Right cardiac atrium (tissue), 5 donors: ENCODE results near the gene PLPPR3. TPM values are rescaled to one million over a fixed set of nuclear protein-coding genes. Genes with fewer than 3 reads are reported as not detected.
A peak's percentile ranks its signal among the peaks of the same experiment; 100 is the strongest.

ENCODE experiments used
- ATAC-seq, 2 donors: fragments of 200-7000 bp; cut with Tn5 transposase; one replicate each; pipeline versions ENCODE4 v1.8.0 to v1.9.1; 2020; ENCODE audit warnings: moderate library complexity in 2 of 2, mild to moderate bottlenecking in 1 of 2
- DNase-seq, 3 donors: peaks; one replicate each; pipeline ENCODE4 v3.0.0-alpha.2; 2020
- H3K27ac ChIP-seq: one replicate; pipeline ENCODE4 v1.5.1; 2013; ENCODE audit warnings: mild to moderate bottlenecking, low read length, control low read depth, moderate library complexity
- H3K27me3 ChIP-seq: one replicate; pipeline ENCODE4 v1.6.1; 2013; ENCODE audit not compliant: control insufficient read depth, insufficient read depth
- H3K4me1 ChIP-seq: one replicate; pipeline ENCODE4 v1.6.1; 2013; ENCODE audit warnings: low read length; ENCODE audit not compliant: control insufficient read depth, insufficient read depth
- H3K4me3 ChIP-seq: one replicate; pipeline ENCODE4 v1.5.1; 2013; ENCODE audit warnings: low read length, control low read depth
- H3K9me3 ChIP-seq: one replicate; pipeline ENCODE4 v1.6.1; 2013; ENCODE audit warnings: low read length; ENCODE audit not compliant: control insufficient read depth
- WGBS: extraction: QIAGEN DNeasy Blood & Tissue Kit; methylation state at CpG from one replicate; pipeline ENCODE4 v1.1.7; 2013; 5-methylcytosine and 5-hydroxymethylcytosine counted together
- intact Hi-C, 4 donors: fragments of 100-400 bp; cut with DNase I; formaldehyde crosslinking; loops; one replicate each; pipeline versions ENCODE4 v1.11.0 to v1.14.0; 2022 to 2023
- microRNA-seq, 2 donors: library from miRNA; unstranded; fragments of <30 nt; microRNA quantifications; one replicate each; pipeline ENCODE4 v1.2.0, GENCODE V29; 2020 to 2021
- polyA plus RNA-seq: library from polyadenylated mRNA; stranded (reverse); fragments of 200-250 nt; gene quantifications from one replicate; pipeline ENCODE4 v1.2.3, GENCODE V29; 2013
- total RNA-seq, 4 donors: library from RNA; stranded (reverse); fragmentation: NEBNext Ultra II Directional; extraction: Animal tissue kit (Norgen Biotek cat#: 25700); gene quantifications; one replicate each; pipeline ENCODE4 v1.2.1, GENCODE V29; 2021
- donor health status: healthy with polysubstance abuse.
- donor health status: DM: no; HTN: yes; CAD: no.
- donor health status: DM: no; HTN: no; CAD: no.
- donor health status: DM: no; HTN: yes; CAD: no; lungs with severe emphysema.
- donor health status: DM: yes; HTN: yes; CAD: no.

The PLPPR3 gene
- total and polyA plus RNA-seq, 5 donors, result 0.05 TPM; not detected in 4

DNA sequence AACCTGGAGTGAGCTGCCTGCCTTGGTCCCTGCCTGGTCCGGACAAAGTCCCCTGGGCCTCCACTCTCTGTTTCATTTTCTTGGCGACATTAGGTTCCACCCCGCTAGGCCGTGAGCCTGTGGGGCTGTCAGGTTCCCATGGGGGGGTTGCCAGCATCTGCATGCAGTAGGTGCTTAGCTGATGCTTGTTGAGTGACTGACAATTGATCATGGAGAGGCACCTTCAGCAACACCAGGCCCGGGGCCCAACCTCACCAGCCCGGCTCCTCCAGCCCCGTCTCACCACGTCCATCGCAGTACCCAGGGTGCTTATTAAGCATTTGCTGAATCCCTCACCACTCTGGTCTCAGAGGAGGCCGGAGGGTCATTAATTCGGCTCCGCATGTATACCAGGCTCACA is 57.5 kb downstream of the PLPPR3 start:
- ATAC-seq, result peak in 1 of 2 donors; percentile 6
- WGBS, result 90% methylated on average over 12 of the region's 12 CpGs

DNA sequence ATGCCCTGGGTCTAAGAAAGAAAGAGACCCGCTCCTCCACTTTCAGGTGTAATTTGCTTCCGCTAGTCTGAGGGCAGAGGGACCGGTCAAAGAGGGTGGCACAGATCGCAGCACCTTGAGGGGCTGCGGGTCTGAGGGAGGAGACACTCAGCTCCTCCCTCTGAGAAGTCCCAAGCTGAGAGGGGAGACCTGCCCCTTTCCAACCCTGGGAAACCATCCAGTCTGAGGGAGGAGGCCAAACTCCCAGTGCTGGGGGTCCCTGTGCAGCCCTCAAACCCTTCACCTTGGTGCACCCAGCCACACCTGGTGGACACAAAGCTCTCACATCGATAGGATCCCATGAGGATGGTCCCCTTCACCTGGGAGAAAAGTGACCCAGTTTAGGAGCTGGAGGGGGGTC is 57.9 kb downstream of the PLPPR3 start:
- ATAC-seq (no peak), DNase-seq (no peak)
- H3K4me3 ChIP-seq, result no peak overlapping the region
- 91% methylated on average over 6 of the region's 6 CpGs for WGBS
- no peaks in the 10 kb centered on the region for H3K27me3 ChIP-seq
- H3K9me3 ChIP-seq, result no peaks in the 10 kb centered on the region
- intact Hi-C loops, result loop anchor here in 2 of 4 donors (10.0 kb wide), 2 partner anchors 161 to 221 kb away; partner anchors contain the start of genes ARID3A (in 1 of the 2) and WDR18 (in 1 of the 2)
- H3K27ac ChIP-seq, result no peak overlapping the region
- H3K4me1 ChIP-seq, result no peaks in the 10 kb centered on the region

More for the DNA sequence above, 57.5 kb downstream of the PLPPR3 start:
- H3K27me3 ChIP-seq, result no peaks in the 10 kb centered on the region
- no peak overlapping the region for H3K27ac ChIP-seq
- H3K9me3 ChIP-seq, result no peaks in the 10 kb centered on the region
- no peak overlapping the region for H3K4me3 ChIP-seq
- no peak for DNase-seq
- H3K4me1 ChIP-seq, result no peaks in the 10 kb centered on the region
- intact Hi-C loops, result loop anchor here in 2 of 4 donors (10.0 kb wide), 2 partner anchors 160 to 220 kb away; partner anchors contain the start of genes ARID3A (in 1 of the 2) and WDR18 (in 1 of the 2)

DNA sequence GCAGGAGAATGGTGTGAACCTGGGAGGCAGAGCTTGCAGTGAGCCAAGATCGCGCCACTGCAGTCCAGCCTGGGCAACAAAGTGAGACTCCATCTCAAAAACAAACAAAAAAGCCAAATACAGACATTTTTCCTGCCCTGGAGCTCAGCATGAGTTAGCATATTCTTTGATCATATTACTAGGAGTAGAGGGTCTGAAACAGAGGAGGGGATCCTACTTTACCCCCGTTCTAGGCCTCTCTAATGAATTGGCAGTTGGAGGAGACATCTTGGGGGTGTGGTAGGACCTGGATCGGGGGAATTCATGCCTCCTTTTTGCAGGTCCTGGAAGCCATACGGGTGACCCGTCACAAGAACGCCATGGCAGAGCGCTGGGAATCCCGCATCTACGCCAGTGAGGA is 58.6 kb downstream of the PLPPR3 start:
- no peak overlapping the region for H3K27ac ChIP-seq
- DNase-seq (no peak), ATAC-seq (no peak)
- intact Hi-C loops, result loop anchor here in 2 of 4 donors (10.0 kb wide), 2 partner anchors 162 to 222 kb away; partner anchors contain the start of genes ARID3A (in 1 of the 2) and WDR18 (in 1 of the 2)
- H3K9me3 ChIP-seq, result no peaks in the 10 kb centered on the region
- no peak overlapping the region for H3K4me3 ChIP-seq
- H3K4me1 ChIP-seq, result no peaks in the 10 kb centered on the region
- H3K27me3 ChIP-seq, result no peaks in the 10 kb centered on the region
- 94% methylated on average over 10 of the region's 10 CpGs for WGBS

Small RNAs within 50 kb of the gene (microRNA-seq; reads per million reads assigned to microRNA genes)
- gene MIR3187 (3.8 to 6.4 reads per million in 2 donors), gene MIR4745 (0.54 to 1.7 reads per million in 2 donors)

Other genes with a start within 250 kb of the PLPPR3 start
- gene BSG, start 249.4 kb downstream of the PLPPR3 start, total RNA-seq, result 1,000 to 10,000 TPM; 1,142 to 1,510 (median 1,274) TPM
- 1,705 TPM for gene BSG, start 249.4 kb downstream of the PLPPR3 start, polyA plus RNA-seq
- gene HCN2, start 232.1 kb downstream of the PLPPR3 start, total RNA-seq, result 10 to 100 TPM; 15.8 to 24.7 (median 21.7) TPM
- 19.3 TPM for gene HCN2, start 232.1 kb downstream of the PLPPR3 start, polyA plus RNA-seq
- gene POLRMT, start 188.4 kb downstream of the PLPPR3 start, total RNA-seq, result 10 to 100 TPM; 36.1 to 46.4 (median 45.1) TPM
- 36.8 TPM for gene POLRMT, start 188.4 kb downstream of the PLPPR3 start, polyA plus RNA-seq
- gene FGF22, start 182.1 kb downstream of the PLPPR3 start, total RNA-seq, result under 1 TPM in 3 of 4 donors, not detected in 1; 0.15 to 0.34 (median 0.17) TPM
- gene FGF22, start 182.1 kb downstream of the PLPPR3 start, polyA plus RNA-seq, result 0.23 TPM
- gene RNF126, start 158.7 kb downstream of the PLPPR3 start, total RNA-seq, result 10 to 100 TPM; 21.7 to 37.6 (median 28.0) TPM
- 24.5 TPM for gene RNF126, start 158.7 kb downstream of the PLPPR3 start, polyA plus RNA-seq
- gene FSTL3, start 145.6 kb downstream of the PLPPR3 start, total RNA-seq, result 100 to 1,000 TPM in 1 of 4 donors, 10 to 100 TPM in 3; 47.1 to 110 (median 61.9) TPM
- 64.1 TPM for gene FSTL3, start 145.6 kb downstream of the PLPPR3 start, polyA plus RNA-seq
- not detected for gene PRSS57, start 126.5 kb downstream of the PLPPR3 start, total RNA-seq
- gene PRSS57, start 126.5 kb downstream of the PLPPR3 start, polyA plus RNA-seq, result not detected
- gene PALM, start 113.0 kb downstream of the PLPPR3 start, total RNA-seq, result 10 to 100 TPM; 34.9 to 84.9 (median 46.9) TPM
- 30.3 TPM for gene PALM, start 113.0 kb downstream of the PLPPR3 start, polyA plus RNA-seq
- gene MISP, start 70.8 kb downstream of the PLPPR3 start, total RNA-seq, result under 1 TPM in 1 of 4 donors, not detected in 3; 0.22 TPM
- 0.02 TPM for gene MISP, start 70.8 kb downstream of the PLPPR3 start, polyA plus RNA-seq
- 100 to 1,000 TPM in 1 of 4 donors, 10 to 100 TPM in 3; 67.5 to 119 (median 82.3) TPM for gene PTBP1, start 24.5 kb downstream of the PLPPR3 start, total RNA-seq
- gene PTBP1, start 24.5 kb downstream of the PLPPR3 start, polyA plus RNA-seq, result 42.9 TPM
- not detected for gene AZU1, start 5.9 kb upstream of the PLPPR3 start, total RNA-seq
- gene AZU1, start 5.9 kb upstream of the PLPPR3 start, polyA plus RNA-seq, result 0.11 TPM
- not detected for gene PRTN3, start 19.0 kb upstream of the PLPPR3 start, total RNA-seq
- gene PRTN3, start 19.0 kb upstream of the PLPPR3 start, polyA plus RNA-seq, result not detected
- 1 to 10 TPM in 3 of 4 donors, under 1 TPM in 1; 0.85 to 2.6 (median 1.9) TPM for gene ELANE, start 30.3 kb upstream of the PLPPR3 start, total RNA-seq
- 3.4 TPM for gene ELANE, start 30.3 kb upstream of the PLPPR3 start, polyA plus RNA-seq
- gene CFD, start 37.7 kb upstream of the PLPPR3 start, total RNA-seq, result 100 to 1,000 TPM; 221 to 590 (median 310) TPM
- gene CFD, start 37.7 kb upstream of the PLPPR3 start, polyA plus RNA-seq, result 869 TPM
- gene MED16, start 71.2 kb upstream of the PLPPR3 start, total RNA-seq, result 10 to 100 TPM; 23.9 to 28.4 (median 25.4) TPM
- gene MED16, start 71.2 kb upstream of the PLPPR3 start, polyA plus RNA-seq, result 21.3 TPM
- not detected for gene RNU6-9, start 71.5 kb upstream of the PLPPR3 start, total RNA-seq
- not detected for gene RNU6-9, start 71.5 kb upstream of the PLPPR3 start, polyA plus RNA-seq
- gene R3HDM4, start 91.3 kb upstream of the PLPPR3 start, total RNA-seq, result 10 to 100 TPM; 18.6 to 31.2 (median 21.2) TPM
- 25.8 TPM for gene R3HDM4, start 91.3 kb upstream of the PLPPR3 start, polyA plus RNA-seq
- not detected for gene KISS1R, start 95.4 kb upstream of the PLPPR3 start, total RNA-seq
- gene KISS1R, start 95.4 kb upstream of the PLPPR3 start, polyA plus RNA-seq, result not detected
- 1 to 10 TPM; 4.2 to 6.2 (median 5.6) TPM for gene ARID3A, start 104.1 kb upstream of the PLPPR3 start, total RNA-seq
- 3.3 TPM for gene ARID3A, start 104.1 kb upstream of the PLPPR3 start, polyA plus RNA-seq
- 10 to 100 TPM; 12.2 to 24.0 (median 15.8) TPM for gene WDR18, start 162.4 kb upstream of the PLPPR3 start, total RNA-seq
- gene WDR18, start 162.4 kb upstream of the PLPPR3 start, polyA plus RNA-seq, result 22.5 TPM
- gene GRIN3B, start 178.5 kb upstream of the PLPPR3 start, total RNA-seq, result under 1 TPM in 1 of 4 donors, not detected in 3; 0.06 TPM
- not detected for gene GRIN3B, start 178.5 kb upstream of the PLPPR3 start, polyA plus RNA-seq
- 100 to 1,000 TPM; 127 to 161 (median 143) TPM for gene TMEM259, start 199.2 kb upstream of the PLPPR3 start, total RNA-seq
- 164 TPM for gene TMEM259, start 199.2 kb upstream of the PLPPR3 start, polyA plus RNA-seq
- not detected for gene RNU6-2, start 199.6 kb upstream of the PLPPR3 start, total RNA-seq
- not detected for gene RNU6-2, start 199.6 kb upstream of the PLPPR3 start, polyA plus RNA-seq
- 10 to 100 TPM; 57.4 to 75.9 (median 63.8) TPM for gene CNN2, start 204.7 kb upstream of the PLPPR3 start, total RNA-seq
- 52.1 TPM for gene CNN2, start 204.7 kb upstream of the PLPPR3 start, polyA plus RNA-seq
- gene ABCA7, start 218.2 kb upstream of the PLPPR3 start, total RNA-seq, result 10 to 100 TPM in 1 of 4 donors, 1 to 10 TPM in 3; 7.3 to 10.4 (median 8.7) TPM
- gene ABCA7, start 218.2 kb upstream of the PLPPR3 start, polyA plus RNA-seq, result 9.1 TPM
- 10 to 100 TPM in 1 of 4 donors, 1 to 10 TPM in 3; 7.7 to 10.4 (median 9.2) TPM for gene ARHGAP45, start 245.2 kb upstream of the PLPPR3 start, total RNA-seq
- 5.9 TPM for gene ARHGAP45, start 245.2 kb upstream of the PLPPR3 start, polyA plus RNA-seq